SU-DHL-6 (cell line): Measurements from ENCODE around the gene HOXA10.

ENCODE experiments used
- H2AFZ ChIP-seq: fragments of 200-600 bp; sonication (generic); 2 replicates; pipeline ENCODE4 v1.6.1; 2014; ENCODE audit warnings: low read depth, mild to moderate bottlenecking, moderate library complexity, mixed read lengths, antibody characterized with exemption, low read length; ENCODE audit not compliant: severe bottlenecking
- H3F3A ChIP-seq: fragments of 200-600 bp; shearing (Covaris generic); 2 replicates; pipeline ENCODE4 v1.6.0; 2016; ENCODE audit warnings: antibody characterized with exemption, mild to moderate bottlenecking; ENCODE audit not compliant: insufficient read depth
- H3K27ac ChIP-seq: fragments of 200-600 bp; sonication (generic); 2 replicates; pipeline ENCODE4 v1.5.1; 2016; ENCODE audit warnings: low read depth, mild to moderate bottlenecking, low read length, moderate library complexity, mixed read lengths
- H3K27me3 ChIP-seq: fragments of 200-600 bp; sonication (generic), shearing (Covaris generic); 2 replicates; pipeline ENCODE4 v1.6.0; 2014; ENCODE audit warnings: mild to moderate bottlenecking, low read length
- H3K36me3 ChIP-seq: fragments of 200-600 bp; sonication (generic); 2 replicates; pipeline ENCODE4 v1.6.1; 2014; ENCODE audit warnings: mild to moderate bottlenecking, low read length, mixed read lengths
- H3K4me2 ChIP-seq: fragments of 300-600, 200-600 bp; shearing (Covaris generic), sonication (generic); 2 replicates; pipeline ENCODE4 v1.6.0; 2014; ENCODE audit warnings: low read length, low read depth, mild to moderate bottlenecking; ENCODE audit not compliant: poor library complexity, severe bottlenecking
- H3K4me3 ChIP-seq: fragments of 200-600 bp; sonication (generic); 2 replicates; pipeline ENCODE4 v1.5.1; 2014; ENCODE audit warnings: antibody characterized with exemption, low read length, mild to moderate bottlenecking, mixed read lengths; ENCODE audit not compliant: insufficient read depth, poor library complexity, severe bottlenecking
- H3K79me2 ChIP-seq: fragments of 200-600 bp; sonication (generic); 2 replicates; pipeline ENCODE4 v1.6.1; 2014; ENCODE audit warnings: mild to moderate bottlenecking, low read length, moderate library complexity; ENCODE audit not compliant: insufficient read depth
- H3K9ac ChIP-seq: fragments of 200-600 bp; sonication (generic); 2 replicates; pipeline ENCODE4 v1.7.0; 2014; ENCODE audit warnings: mild to moderate bottlenecking, low read length
- H3K9me2 ChIP-seq: fragments of 200-600 bp; sonication (generic); replicated peaks from 2 replicates; pipeline ENCODE4 v1.6.1; 2014; ENCODE audit warnings: low read length; ENCODE audit not compliant: insufficient read depth
- H3K9me3 ChIP-seq: fragments of 200-600 bp; sonication (generic); 2 replicates; pipeline ENCODE4 v1.6.1; 2014; ENCODE audit warnings: low read length, mixed read lengths; ENCODE audit not compliant: insufficient read depth
- H4K20me1 ChIP-seq: fragments of 200-600 bp; sonication (generic); 2 replicates; pipeline ENCODE4 v1.6.1; 2014; ENCODE audit warnings: low read depth, mild to moderate bottlenecking, antibody characterized with exemption, low read length, moderate library complexity, mixed read lengths
- CTCF ChIP-seq: fragments of 200-600 bp; sonication (generic); IDR thresholded peaks from one replicate; pipeline ENCODE4 v1.5.1; 2017; ENCODE audit warnings: antibody characterized with exemption, mild to moderate bottlenecking, low read length, moderate library complexity; ENCODE audit not compliant: insufficient read depth, poor library complexity, severe bottlenecking
- EZH2phosphoT487 ChIP-seq: fragments of 200-600 bp; sonication (generic), shearing (Covaris generic); conservative IDR thresholded peaks from 2 replicates; pipeline ENCODE4 v1.6.1; 2018; ENCODE audit warnings: mild to moderate bottlenecking, antibody characterized with exemption, low read length, moderate library complexity, mixed read lengths

The HOXA10 gene

GRCh38 chr7:27169658-27170425, 4.3 kb downstream of the HOXA10 start:
- no peak overlapping the region for H3K27ac ChIP-seq
- no peak overlapping the region for H3K9ac ChIP-seq
- TF ChIP-seq EZH2phosphoT487: no peak
- TF ChIP-seq CTCF: no peak
- H3K4me2 ChIP-seq: no peak overlapping the region
- H3K36me3 ChIP-seq: no peaks in the 10 kb centered on the region
- H3K9me2 ChIP-seq: no peaks in the 10 kb centered on the region
- H3K27me3 ChIP-seq: no peaks in the 10 kb centered on the region
- no peaks in the 10 kb centered on the region for H3K9me3 ChIP-seq
- H3K4me3 ChIP-seq: no peak overlapping the region
- no peaks in the 10 kb centered on the region for H3K79me2 ChIP-seq
- H4K20me1 ChIP-seq: no peaks in the 10 kb centered on the region
- no peaks in the 10 kb centered on the region for H3F3A ChIP-seq
- no peak overlapping the region for H2AFZ ChIP-seq

- no peak overlapping the region for H3K27ac ChIP-seq
- no peaks in the 10 kb centered on the region for H3K9me2 ChIP-seq
- H3K9me3 ChIP-seq: no peaks in the 10 kb centered on the region
- no peak for TF ChIP-seq CTCF
- TF ChIP-seq EZH2phosphoT487: no peak
- H3F3A ChIP-seq: no peaks in the 10 kb centered on the region
- no peak overlapping the region for H2AFZ ChIP-seq
- H3K4me3 ChIP-seq: no peak overlapping the region
- no peaks in the 10 kb centered on the region for H3K36me3 ChIP-seq
- no peaks in the 10 kb centered on the region for H3K79me2 ChIP-seq
- H3K27me3 ChIP-seq: no peaks in the 10 kb centered on the region
- no peak overlapping the region for H3K4me2 ChIP-seq
- no peaks in the 10 kb centered on the region for H4K20me1 ChIP-seq
- no peak overlapping the region for H3K9ac ChIP-seq
Measured at GRCh38 chr7:27168265-27168947, 5.7 kb downstream of the HOXA10 start.

GRCh38 chr7:27167916-27168264, 6.2 kb downstream of the HOXA10 start:
- H4K20me1 ChIP-seq: no peaks in the 10 kb centered on the region
- no peak overlapping the region for H3K27ac ChIP-seq
- no peaks in the 10 kb centered on the region for H3K9me3 ChIP-seq
- no peaks in the 10 kb centered on the region for H3K79me2 ChIP-seq
- H3K36me3 ChIP-seq: no peaks in the 10 kb centered on the region
- no peaks in the 10 kb centered on the region for H3K9me2 ChIP-seq
- H2AFZ ChIP-seq: no peak overlapping the region
- no peaks in the 10 kb centered on the region for H3K27me3 ChIP-seq
- no peak overlapping the region for H3K9ac ChIP-seq
- no peak overlapping the region for H3K4me2 ChIP-seq
- no peak overlapping the region for H3K4me3 ChIP-seq
- H3F3A ChIP-seq: peaks cover 2% of the 10 kb centered on the region; the same call in 1 of the 2 replicates
- TF ChIP-seq CTCF: no peak
